Lower leg skin (tissue), 4 donors: ENCODE data around the gene HMGCS1. TPM values are rescaled to one million over a fixed set of nuclear protein-coding genes. Genes with fewer than 3 reads are reported as not detected.

ENCODE experiments used
- DNase-seq, 2 donors: peaks; one replicate each; pipeline ENCODE4 v3.0.0-alpha.2; 2019; ENCODE audit warnings: low spot score in 2 of 2
- H3K4me3 ChIP-seq: fragments of 200-600 bp; sonication (generic); 2 replicates; pipeline ENCODE4 v1.5.1; 2017; ENCODE audit warnings: mild to moderate bottlenecking, low read depth; ENCODE audit not compliant: poor library complexity, severe bottlenecking
- CTCF ChIP-seq, 3 donors: fragments of 450-650 bp; IDR thresholded peaks; one replicate each; pipeline ENCODE4 v1.5.1; 2016; ENCODE audit warnings: antibody characterized with exemption in 3 of 3, mild to moderate bottlenecking in 3 of 3, moderate library complexity in 2 of 3
- POLR2A ChIP-seq, 2 donors: fragments of 450-650 bp; IDR thresholded peaks; one replicate each; pipeline ENCODE4 v1.6.1; 2016 to 2017; ENCODE audit warnings: antibody characterized with exemption in 2 of 2, mild to moderate bottlenecking in 1 of 2, moderate library complexity in 1 of 2
- WGBS, 2 donors: methylation state at CpG; one replicate each; pipeline ENCODE4 v1.1.5; 2018; 5-methylcytosine and 5-hydroxymethylcytosine counted together
- intact Hi-C: fragments of 100-400 bp; cut with DNase I; formaldehyde crosslinking; loops from one replicate; pipeline ENCODE4 v1.15.0; 2023; ENCODE audit warnings: low total_unique reads
- total RNA-seq, 4 donors: library from RNA; depleted of rRNA; stranded (reverse); fragments of >200 nt; gene quantifications; one replicate each; pipeline ENCODE4 v1.1.0, GENCODE V29; 2016

HMGCS1 gene
- total RNA-seq, 4 donors from 2014 or later, result 70.4 to 106 (median 97.4) TPM

GRCh38 chr5:43316421-43316820, 3.2 kb upstream of the HMGCS1 start:
- TF ChIP-seq CTCF (IDR thresholded peaks at IDR 0.05) (no peak), POLR2A (IDR thresholded peaks at IDR 0.05) (no peak)
- 82 to 87% methylated on average over 5 of the region's 5 CpGs for WGBS, 2 donors
- no peak for DNase-seq
- intact Hi-C loops, result no loop called here
- H3K4me3 ChIP-seq, result no peak overlapping the region

GRCh38 chr5:43315682-43316081, 2.5 kb upstream of the HMGCS1 start:
- intact Hi-C loops, result no loop called here
- no peak for TF ChIP-seq POLR2A (IDR thresholded peaks at IDR 0.05)
- TF ChIP-seq CTCF (IDR thresholded peaks at IDR 0.05), result no peak
- H3K4me3 ChIP-seq, result no peak overlapping the region
- WGBS, 2 donors, result 74 to 78% methylated on average over 3 of the region's 3 CpGs
- no peak for DNase-seq

GRCh38 chr5:43315263-43315662, 2.1 kb upstream of the HMGCS1 start:
- TF ChIP-seq POLR2A (IDR thresholded peaks at IDR 0.05), result no peak
- TF ChIP-seq CTCF (IDR thresholded peaks at IDR 0.05), result no peak

GRCh38 chr5:43314724-43315123, 1.5 kb upstream of the HMGCS1 start:
- intact Hi-C loops, result no loop called here
- DNase-seq, result no peak
- 85 to 90% methylated on average over 6 of the region's 6 CpGs for WGBS, 2 donors
- TF ChIP-seq CTCF (IDR thresholded peaks at IDR 0.05) (no peak), POLR2A (IDR thresholded peaks at IDR 0.05) (no peak)
- no peak overlapping the region for H3K4me3 ChIP-seq

More at GRCh38 chr5:43315263-43315662, 2.1 kb upstream of the HMGCS1 start:
- intact Hi-C loops, result no loop called here
- H3K4me3 ChIP-seq, result no peak overlapping the region
- 67% methylated on average over 8 of the region's 8 CpGs for WGBS, 2 donors
- no peak for DNase-seq

- no peak overlapping the region for H3K4me3 ChIP-seq
- WGBS, 2 donors, result 42% methylated on average over 8 of the region's 8 CpGs
- no peak for TF ChIP-seq POLR2A (IDR thresholded peaks at IDR 0.05)
- no peak for TF ChIP-seq CTCF (IDR thresholded peaks at IDR 0.05)
- no peak for DNase-seq
- intact Hi-C loops, result no loop called here
Measured at GRCh38 chr5:43313854-43314457, 744 bp upstream of the HMGCS1 start.

- DNase-seq, result no peak
- peak overlapping the region; percentile 94 for H3K4me3 ChIP-seq
- no peak for TF ChIP-seq CTCF (IDR thresholded peaks at IDR 0.05)
- no peak for TF ChIP-seq POLR2A (IDR thresholded peaks at IDR 0.05)
- WGBS, 2 donors, result 1 to 3% methylated on average over 9 of the region's 9 CpGs
- intact Hi-C loops, result no loop called here
Measured at GRCh38 chr5:43312699-43313034, 545 bp downstream of the HMGCS1 start.
